Astrocyte (in vitro differentiated cells and primary cell): ENCODE measurements around the gene SYCP2. TPM values are rescaled to one million over a fixed set of nuclear protein-coding genes. Genes with fewer than 3 reads are reported as not detected.

Source experiments
- DNase-seq: peaks from one replicate; pipeline ENCODE4 v3.0.0-alpha.2; 2010; ENCODE audit warnings: low read depth
- FAIRE-seq: peaks from 2 replicates; lab custom pipeline; 2011; peaks lifted over from hg19 to GRCh38; lab: Jason Lieb, UNC
- H2AFZ ChIP-seq: 2 replicates; pipeline ENCODE4 v1.6.0; 2012; ENCODE audit warnings: low read depth, low read length, inconsistent platforms
- H3K27ac ChIP-seq: 2 replicates; pipeline ENCODE4 v1.5.1; 2011; ENCODE audit warnings: low read depth, low read length, inconsistent platforms
- H3K27me3 ChIP-seq: 2 replicates; pipeline ENCODE4 v1.6.0; 2011; ENCODE audit warnings: low read length, inconsistent platforms; ENCODE audit not compliant: insufficient read depth
- H3K36me3 ChIP-seq: 2 replicates; pipeline ENCODE4 v1.5.1; 2011; ENCODE audit warnings: low read length, inconsistent platforms; ENCODE audit not compliant: insufficient read depth
- H3K4me1 ChIP-seq: 2 replicates; pipeline ENCODE4 v1.5.1; 2011; ENCODE audit warnings: low read length, inconsistent platforms; ENCODE audit not compliant: insufficient read depth
- H3K4me2 ChIP-seq: 2 replicates; pipeline ENCODE4 v1.6.0; 2012; ENCODE audit warnings: low read length, inconsistent platforms
- H3K4me3 ChIP-seq: 2 replicates; pipeline ENCODE4 v1.5.1; 2011; ENCODE audit warnings: low read depth, mild to moderate bottlenecking, low read length, inconsistent platforms; ENCODE audit not compliant: insufficient read depth
- H3K79me2 ChIP-seq: 2 replicates; pipeline ENCODE4 v1.6.0; 2012; ENCODE audit warnings: mild to moderate bottlenecking, low read length, inconsistent platforms; ENCODE audit not compliant: insufficient read depth
- H3K9ac ChIP-seq: 2 replicates; pipeline ENCODE4 v1.6.0; 2012; ENCODE audit warnings: mild to moderate bottlenecking, low read length, inconsistent platforms
- H3K9me3 ChIP-seq: 2 replicates; pipeline ENCODE4 v1.5.1; 2012; ENCODE audit warnings: low read depth, mild to moderate bottlenecking, low read length, inconsistent platforms; ENCODE audit not compliant: insufficient read depth
- H4K20me1 ChIP-seq: 2 replicates; pipeline ENCODE4 v1.6.0; 2012; ENCODE audit warnings: low read length, inconsistent platforms; ENCODE audit not compliant: insufficient read depth
- H3K27ac Mint-ChIP-seq: one replicate; pipeline ENCODE4 v1.8.0; 2021; ENCODE audit warnings: mild to moderate bottlenecking, mixed read lengths; ENCODE audit not compliant: unreplicated experiment
- H3K27me3 Mint-ChIP-seq: one replicate; pipeline ENCODE4 v1.8.0; 2021; ENCODE audit warnings: low read depth, mixed read lengths; ENCODE audit not compliant: unreplicated experiment
- H3K36me3 Mint-ChIP-seq: one replicate; pipeline ENCODE4 v1.8.0; 2021; ENCODE audit warnings: low read depth, mixed read lengths; ENCODE audit not compliant: unreplicated experiment
- H3K4me1 Mint-ChIP-seq: one replicate; pipeline ENCODE4 v1.8.0; 2021; ENCODE audit warnings: low read depth, mixed read lengths; ENCODE audit not compliant: unreplicated experiment
- H3K4me3 Mint-ChIP-seq: one replicate; pipeline ENCODE4 v1.8.0; 2021; ENCODE audit warnings: mild to moderate bottlenecking, moderate library complexity, mixed read lengths; ENCODE audit not compliant: unreplicated experiment
- H3K9me3 Mint-ChIP-seq: one replicate; pipeline ENCODE4 v1.8.0; 2021; ENCODE audit warnings: mild to moderate bottlenecking, mixed read lengths; ENCODE audit not compliant: unreplicated experiment
- EZH2 ChIP-seq: IDR thresholded peaks from 2 replicates; pipeline ENCODE4 v1.6.1; 2012; ENCODE audit warnings: mild to moderate bottlenecking, low read length, inconsistent platforms; ENCODE audit not compliant: insufficient read depth
- total RNA-seq: library from RNA; stranded (reverse); gene quantifications from 2 replicates; pipeline ENCODE4 v1.2.1, GENCODE V29; 2021
- TF ChIP-seq, protein P1 (sequence below): IDR thresholded peaks from 2 replicates; pipeline ENCODE4 v1.5.1; 2011; ENCODE audit warnings: low read depth, mild to moderate bottlenecking, inconsistent platforms, low read length, moderate library complexity; ENCODE audit not compliant: insufficient read depth

SYCP2 gene
- total RNA-seq, 1 donor from 2014 or later, result 0.27 TPM

DNA sequence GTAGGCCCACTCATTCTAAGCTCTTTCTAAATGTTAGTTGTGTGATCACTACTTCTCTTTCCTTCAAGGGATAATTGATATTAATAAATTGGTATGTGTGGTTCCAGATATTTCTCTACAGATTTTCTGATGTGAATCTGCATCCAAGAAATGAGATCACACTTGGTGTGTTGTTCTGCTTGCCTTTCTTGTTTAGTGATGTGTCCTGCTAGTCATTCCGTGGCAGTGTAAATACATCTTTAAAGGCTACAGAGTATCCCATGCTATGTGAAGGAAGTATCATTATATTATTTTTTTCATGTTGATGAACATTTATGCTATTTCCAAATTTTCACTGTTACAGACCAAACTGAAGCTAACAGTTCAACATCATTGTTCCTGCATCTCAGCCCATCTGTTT is 38.0 kb upstream of the SYCP2 start:
- no peak for FAIRE-seq
- no peaks in the 10 kb centered on the region for H3K9me3 ChIP-seq
- Mint-ChIP-seq H3K9me3 (no peaks in the 10 kb centered on the region), H3K27ac (no peak overlapping the region), H3K4me1 (no peaks in the 10 kb centered on the region), H3K36me3 (no peaks in the 10 kb centered on the region), H3K27me3 (no peaks in the 10 kb centered on the region), H3K4me3 (no peak overlapping the region)
- H3K4me2 ChIP-seq, result no peak overlapping the region
- no peaks in the 10 kb centered on the region for H3K27me3 ChIP-seq
- H3K79me2 ChIP-seq, result no peaks in the 10 kb centered on the region
- H3K27ac ChIP-seq, result no peak overlapping the region
- no peak overlapping the region for H2AFZ ChIP-seq
- TF ChIP-seq, protein P1, sequence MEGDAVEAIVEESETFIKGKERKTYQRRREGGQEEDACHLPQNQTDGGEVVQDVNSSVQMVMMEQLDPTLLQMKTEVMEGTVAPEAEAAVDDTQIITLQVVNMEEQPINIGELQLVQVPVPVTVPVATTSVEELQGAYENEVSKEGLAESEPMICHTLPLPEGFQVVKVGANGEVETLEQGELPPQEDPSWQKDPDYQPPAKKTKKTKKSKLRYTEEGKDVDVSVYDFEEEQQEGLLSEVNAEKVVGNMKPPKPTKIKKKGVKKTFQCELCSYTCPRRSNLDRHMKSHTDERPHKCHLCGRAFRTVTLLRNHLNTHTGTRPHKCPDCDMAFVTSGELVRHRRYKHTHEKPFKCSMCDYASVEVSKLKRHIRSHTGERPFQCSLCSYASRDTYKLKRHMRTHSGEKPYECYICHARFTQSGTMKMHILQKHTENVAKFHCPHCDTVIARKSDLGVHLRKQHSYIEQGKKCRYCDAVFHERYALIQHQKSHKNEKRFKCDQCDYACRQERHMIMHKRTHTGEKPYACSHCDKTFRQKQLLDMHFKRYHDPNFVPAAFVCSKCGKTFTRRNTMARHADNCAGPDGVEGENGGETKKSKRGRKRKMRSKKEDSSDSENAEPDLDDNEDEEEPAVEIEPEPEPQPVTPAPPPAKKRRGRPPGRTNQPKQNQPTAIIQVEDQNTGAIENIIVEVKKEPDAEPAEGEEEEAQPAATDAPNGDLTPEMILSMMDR, result no peak
- TF ChIP-seq EZH2, result no peak
- DNase-seq, result no peak
- no peaks in the 10 kb centered on the region for H3K36me3 ChIP-seq
- no peak overlapping the region for H3K4me3 ChIP-seq
- no peaks in the 10 kb centered on the region for H4K20me1 ChIP-seq
- H3K4me1 ChIP-seq, result no peaks in the 10 kb centered on the region
- no peak overlapping the region for H3K9ac ChIP-seq

DNA sequence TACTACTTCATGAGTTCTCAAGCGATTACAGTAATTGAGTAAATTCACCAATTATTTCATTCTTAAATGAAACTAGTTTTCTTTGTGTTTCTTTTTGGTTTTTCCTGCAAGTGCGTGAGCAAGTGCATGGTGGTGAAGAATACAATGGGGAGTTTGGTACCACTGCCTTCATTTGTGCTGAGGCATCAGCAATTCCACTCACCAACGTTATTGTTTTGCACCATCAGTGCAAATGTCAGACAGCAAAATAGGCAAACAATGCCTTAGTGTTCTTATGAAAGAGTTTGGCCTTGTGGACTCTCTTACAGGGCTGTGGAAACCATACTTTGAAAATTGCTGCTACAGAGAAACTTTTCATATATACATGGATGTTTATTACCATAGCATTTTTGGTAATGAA is 33.0 kb upstream of the SYCP2 start:
- peaks cover 2% of the 10 kb centered on the region for H3K27me3 Mint-ChIP-seq
- Histone ChIP-seq H3K27me3 (no peaks in the 10 kb centered on the region), H2AFZ (no peak overlapping the region), H3K4me2 (no peak overlapping the region), H3K4me1 (no peaks in the 10 kb centered on the region), H3K79me2 (no peaks in the 10 kb centered on the region), H4K20me1 (no peaks in the 10 kb centered on the region), H3K27ac (no peak overlapping the region), H3K9me3 (no peaks in the 10 kb centered on the region), H3K9ac (no peak overlapping the region), H3K36me3 (no peaks in the 10 kb centered on the region), H3K4me3 (no peak overlapping the region)
- H3K4me1 Mint-ChIP-seq, result no peaks in the 10 kb centered on the region
- DNase-seq (no peak), FAIRE-seq (no peak)
- no peaks in the 10 kb centered on the region for H3K36me3 Mint-ChIP-seq
- no peak for TF ChIP-seq EZH2
- TF ChIP-seq, protein P1, result no peak
- H3K9me3 Mint-ChIP-seq, result no peaks in the 10 kb centered on the region
- no peak overlapping the region for H3K4me3 Mint-ChIP-seq
- H3K27ac Mint-ChIP-seq, result no peak overlapping the region

DNA sequence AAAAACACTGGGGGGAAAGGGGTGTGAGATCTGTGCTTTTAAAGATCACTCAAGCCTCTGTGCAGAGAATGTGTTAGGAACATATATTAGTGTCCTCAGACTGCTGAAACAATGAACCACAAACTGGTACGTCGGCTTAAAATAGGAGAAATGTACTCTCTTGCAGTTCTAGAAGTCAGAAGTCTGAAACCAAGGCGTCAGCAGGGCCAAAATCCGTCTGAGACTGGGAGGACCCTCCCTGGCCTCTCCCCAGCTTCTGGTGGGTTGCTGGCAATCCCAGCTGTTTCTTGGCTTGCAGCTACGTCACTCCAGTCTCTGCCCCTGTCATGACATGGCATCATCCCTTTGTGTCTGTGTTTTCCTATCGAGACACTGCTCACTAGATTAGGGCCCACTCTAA is 28.7 kb upstream of the SYCP2 start:
- no peaks in the 10 kb centered on the region for H4K20me1 ChIP-seq
- no peaks in the 10 kb centered on the region for H3K36me3 Mint-ChIP-seq
- H3K4me3 Mint-ChIP-seq, result no peak overlapping the region
- H2AFZ ChIP-seq, result no peak overlapping the region
- H3K79me2 ChIP-seq, result no peaks in the 10 kb centered on the region
- no peaks in the 10 kb centered on the region for H3K36me3 ChIP-seq
- no peak overlapping the region for H3K4me2 ChIP-seq
- H3K9me3 ChIP-seq, result no peaks in the 10 kb centered on the region
- H3K4me3 ChIP-seq, result no peak overlapping the region
- FAIRE-seq, result no peak
- no peak overlapping the region for H3K27ac ChIP-seq
- no peak overlapping the region for H3K9ac ChIP-seq
- TF ChIP-seq, protein P1, result no peak
- no peak for TF ChIP-seq EZH2
- H3K4me1 Mint-ChIP-seq, result no peaks in the 10 kb centered on the region
- no peaks in the 10 kb centered on the region for H3K4me1 ChIP-seq
- no peak for DNase-seq
- no peaks in the 10 kb centered on the region for H3K27me3 ChIP-seq
- no peak overlapping the region for H3K27ac Mint-ChIP-seq
- H3K9me3 Mint-ChIP-seq, result no peaks in the 10 kb centered on the region
- H3K27me3 Mint-ChIP-seq, result peaks cover 10% of the 10 kb centered on the region
